Forelimb muscle (tissue), 1 donor: Measurements from ENCODE around the gene UQCC3. TPM values are rescaled to one million over a fixed set of nuclear protein-coding genes. Genes with fewer than 3 reads are reported as not detected.
A peak's percentile ranks its signal among the peaks of the same experiment; 100 is the strongest.
"Not testable (repeated sequence)": the region's sequence is repeated elsewhere in the genome, so short reads cannot be mapped to it uniquely, and the experiment has no call there.

Experiments used
- DNase-seq: peaks from one replicate; pipeline ENCODE4 v3.0.0-alpha.2; 2013; ENCODE audit warnings: low read depth
- polyA plus RNA-seq: library from polyadenylated mRNA; unstranded; fragments of 120-200 nt; gene quantifications from one replicate; pipeline ENCODE4 v1.2.1, GENCODE V29; 2013; ENCODE audit not compliant: insufficient read length

UQCC3 gene
- polyA plus RNA-seq, 1 donor: 5.5 TPM

- no peak for DNase-seq
Observed at GRCh38 chr11:62665599-62666258, 5.7 kb upstream of the UQCC3 start.

GRCh38 chr11:62666259-62666926 lies 5.1 kb upstream of the UQCC3 start:
- DNase-seq: no peak

GRCh38 chr11:62667460-62667859 lies 4.0 kb upstream of the UQCC3 start:
- no peak for DNase-seq

GRCh38 chr11:62669420-62670161 lies 1.9 kb upstream of the UQCC3 start:
- DNase-seq: no peak

- DNase-seq: no peak
Observed at GRCh38 chr11:62671236-62671607, 251 bp upstream of the UQCC3 start.

GRCh38 chr11:62673196-62673525 lies 1.7 kb downstream of the UQCC3 start:
- no peak for DNase-seq

GRCh38 chr11:62675415-62675814 lies 3.9 kb downstream of the UQCC3 start:
- not testable (repeated sequence) for DNase-seq

- no peak for DNase-seq
Observed at GRCh38 chr11:62676698-62677097, 5.2 kb downstream of the UQCC3 start.

GRCh38 chr11:62677156-62677555 lies 5.7 kb downstream of the UQCC3 start:
- DNase-seq: no peak

GRCh38 chr11:62677714-62678113 lies 6.2 kb downstream of the UQCC3 start:
- no peak for DNase-seq

- DNase-seq: no peak
Observed at GRCh38 chr11:62678433-62678769, 6.9 kb downstream of the UQCC3 start.

GRCh38 chr11:62678770-62679696 lies 7.6 kb downstream of the UQCC3 start, which contains the start of gene UBXN1:
Gene UBXN1 (minus strand): TSS chr11:62679073. CDS start chr11:62678923, 150 bp downstream.
- peak; percentile 68 for DNase-seq

- DNase-seq: no peak
Observed at GRCh38 chr11:62680825-62681240, 9.4 kb downstream of the UQCC3 start.

GRCh38 chr11:62682518-62682917 lies 11.0 kb downstream of the UQCC3 start:
- DNase-seq: no peak

- no peak for DNase-seq
Observed at GRCh38 chr11:62687508-62688396, 16.3 kb downstream of the UQCC3 start.

- no peak for DNase-seq
Observed at GRCh38 chr11:62688491-62688890, 17.0 kb downstream of the UQCC3 start.

GRCh38 chr11:62689421-62690183 lies 18.1 kb downstream of the UQCC3 start, which contains the start of gene LRRN4CL:
Gene LRRN4CL (minus strand): TSS chr11:62689530. CDS start chr11:62688508, 1,022 bp downstream.
- peak; percentile 85 for DNase-seq

- DNase-seq: not testable (repeated sequence)
Observed at GRCh38 chr11:62693624-62694023, 22.2 kb downstream of the UQCC3 start.

GRCh38 chr11:62694455-62695167 lies 23.1 kb downstream of the UQCC3 start:
- DNase-seq: no peak
